HG02884 (cell line): ENCODE measurements around the gene ENTPD1.
"Not testable (repeated sequence)": the region's sequence is repeated elsewhere in the genome, so short reads cannot be mapped to it uniquely, and the experiment has no call there.

Source experiments
- ATAC-seq: cut with Tn5 transposase; IDR thresholded peaks from one replicate; pipeline ENCODE4 v1.9.1; 2021; ENCODE audit warnings: mild to moderate bottlenecking, moderate library complexity; ENCODE audit not compliant: unreplicated experiment

Gene ENTPD1, protein sequence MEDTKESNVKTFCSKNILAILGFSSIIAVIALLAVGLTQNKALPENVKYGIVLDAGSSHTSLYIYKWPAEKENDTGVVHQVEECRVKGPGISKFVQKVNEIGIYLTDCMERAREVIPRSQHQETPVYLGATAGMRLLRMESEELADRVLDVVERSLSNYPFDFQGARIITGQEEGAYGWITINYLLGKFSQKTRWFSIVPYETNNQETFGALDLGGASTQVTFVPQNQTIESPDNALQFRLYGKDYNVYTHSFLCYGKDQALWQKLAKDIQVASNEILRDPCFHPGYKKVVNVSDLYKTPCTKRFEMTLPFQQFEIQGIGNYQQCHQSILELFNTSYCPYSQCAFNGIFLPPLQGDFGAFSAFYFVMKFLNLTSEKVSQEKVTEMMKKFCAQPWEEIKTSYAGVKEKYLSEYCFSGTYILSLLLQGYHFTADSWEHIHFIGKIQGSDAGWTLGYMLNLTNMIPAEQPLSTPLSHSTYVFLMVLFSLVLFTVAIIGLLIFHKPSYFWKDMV

GRCh38 chr10:95756041-95756761, at the start of gene ENTPD1:
TSS of gene ENTPD1 (plus strand) at chr10:95756163. CDS start at chr10:95756240, 77 bp downstream.
- ATAC-seq = no peak

DNA sequence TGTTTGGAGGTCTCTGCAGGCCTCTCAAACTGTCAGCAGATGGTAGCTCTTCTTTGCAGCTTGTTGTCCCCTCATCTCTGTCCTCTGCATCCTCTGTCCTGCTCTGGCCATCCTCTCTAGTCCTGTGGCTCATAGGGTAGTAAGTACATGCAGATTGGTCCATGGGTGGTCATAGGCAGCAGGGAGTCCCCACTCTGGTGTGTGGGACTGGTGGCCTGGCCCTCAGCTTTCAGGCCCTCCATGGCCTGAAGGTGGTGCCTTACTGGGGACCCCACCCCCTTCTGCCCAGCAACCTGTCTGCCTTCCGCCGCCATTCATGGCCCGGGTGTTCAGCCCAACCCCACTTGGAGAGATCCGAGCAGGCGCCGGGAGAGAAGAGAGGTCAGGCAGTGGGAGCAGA, 49.4 kb upstream of the ENTPD1 start:
- ATAC-seq = no peak

GRCh38 chr10:95706990-95707389, 49.0 kb upstream of the ENTPD1 start:
- ATAC-seq = no peak

GRCh38 chr10:95711492-95711891, 44.5 kb upstream of the ENTPD1 start:
- no peak for ATAC-seq

DNA sequence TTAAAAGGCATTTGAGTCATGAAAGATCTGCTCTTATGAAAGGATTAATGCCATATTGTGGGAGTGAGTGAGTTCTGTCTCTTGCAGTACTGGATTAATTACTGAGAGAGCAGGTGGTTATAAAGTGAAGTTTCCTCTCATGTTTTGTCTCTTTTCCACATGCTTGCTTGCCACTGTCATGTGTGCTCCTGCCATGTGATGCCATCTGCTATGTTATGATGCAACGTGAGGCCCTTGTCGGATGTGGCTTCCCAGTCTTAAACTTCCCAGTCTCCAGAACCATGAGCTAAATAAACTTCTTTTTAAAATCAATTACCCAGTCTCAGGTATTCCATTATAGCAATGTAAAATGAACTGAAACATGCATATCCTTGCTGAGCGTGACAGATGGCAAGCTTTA, 39.5 kb upstream of the ENTPD1 start:
- ATAC-seq = no peak

DNA sequence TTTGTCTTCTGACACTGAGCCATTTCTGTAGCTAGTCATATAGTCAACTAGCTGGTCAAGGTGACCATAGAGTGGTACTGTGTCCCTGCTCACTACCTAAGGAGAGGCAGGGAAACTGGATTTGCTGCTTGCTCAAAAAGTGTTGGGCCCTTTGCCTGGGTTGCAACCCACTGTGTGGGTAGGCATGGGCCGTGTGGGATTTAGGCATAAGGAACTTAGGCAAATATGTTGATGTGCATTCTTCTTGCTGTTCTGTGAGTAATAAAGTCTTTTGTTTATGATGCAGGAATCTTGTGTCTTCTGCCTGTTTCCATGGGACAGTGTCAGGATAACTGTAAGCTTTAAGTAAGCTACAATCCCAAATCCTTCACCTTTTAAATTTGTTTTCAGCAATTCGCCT, 39.1 kb upstream of the ENTPD1 start:
- ATAC-seq = no peak

- not testable (repeated sequence) for ATAC-seq
Measured at GRCh38 chr10:95720745-95721144, 35.2 kb upstream of the ENTPD1 start.

DNA sequence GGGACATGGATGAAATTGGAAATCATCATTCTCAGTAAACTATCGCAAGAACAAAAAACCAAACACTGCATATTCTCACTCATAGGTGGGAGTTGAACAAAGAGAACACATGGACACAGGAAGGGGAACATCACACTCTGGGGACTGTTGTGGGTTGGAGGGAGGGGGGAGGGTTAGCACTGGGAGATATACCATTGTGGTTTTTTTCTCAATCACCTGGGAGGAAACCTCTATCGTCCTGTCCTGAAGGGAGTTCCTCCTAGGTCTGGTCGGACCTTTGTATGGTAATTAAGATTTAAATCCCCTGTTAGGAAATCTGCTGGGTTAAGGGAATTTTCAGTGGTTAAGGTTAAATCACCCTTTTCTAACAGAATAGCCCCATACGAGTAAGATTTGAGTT, 33.5 kb upstream of the ENTPD1 start:
- not testable (repeated sequence) for ATAC-seq

DNA sequence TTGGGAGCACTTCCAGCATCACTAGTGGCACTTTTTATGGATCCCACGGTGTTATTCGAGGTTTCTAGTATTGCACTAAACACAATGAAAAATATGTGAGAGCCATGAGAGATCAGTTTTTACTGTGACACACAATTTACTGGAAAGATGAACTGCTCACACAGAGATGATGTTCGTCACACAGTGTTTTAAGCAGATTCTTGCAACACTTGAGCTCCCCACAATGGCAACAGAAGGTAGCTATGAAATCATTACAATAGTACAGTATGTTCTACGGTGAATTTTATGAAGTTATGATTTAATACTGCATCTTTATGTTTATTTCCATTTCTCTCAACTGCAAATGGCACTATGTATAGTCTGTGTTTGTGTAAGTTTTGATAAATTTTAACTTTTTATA, 27.4 kb upstream of the ENTPD1 start:
- ATAC-seq = no peak

GRCh38 chr10:95729323-95730055, 26.5 kb upstream of the ENTPD1 start:
- no peak for ATAC-seq

GRCh38 chr10:95730233-95730632, 25.7 kb upstream of the ENTPD1 start:
- no peak for ATAC-seq

GRCh38 chr10:95732907-95733306, 23.1 kb upstream of the ENTPD1 start:
- not testable (repeated sequence) for ATAC-seq

GRCh38 chr10:95739056-95739455, 16.9 kb upstream of the ENTPD1 start:
- no peak for ATAC-seq

- peak; percentile 66 for ATAC-seq
Measured at GRCh38 chr10:95741807-95742467, 14.0 kb upstream of the ENTPD1 start.

- no peak for ATAC-seq
Measured at GRCh38 chr10:95742485-95742884, 13.5 kb upstream of the ENTPD1 start.

- ATAC-seq = no peak
Measured at GRCh38 chr10:95742962-95743535, 12.9 kb upstream of the ENTPD1 start.

- ATAC-seq = no peak
Measured at GRCh38 chr10:95745501-95745900, 10.5 kb upstream of the ENTPD1 start.

GRCh38 chr10:95748349-95748748, 7.6 kb upstream of the ENTPD1 start:
- ATAC-seq = no peak

DNA sequence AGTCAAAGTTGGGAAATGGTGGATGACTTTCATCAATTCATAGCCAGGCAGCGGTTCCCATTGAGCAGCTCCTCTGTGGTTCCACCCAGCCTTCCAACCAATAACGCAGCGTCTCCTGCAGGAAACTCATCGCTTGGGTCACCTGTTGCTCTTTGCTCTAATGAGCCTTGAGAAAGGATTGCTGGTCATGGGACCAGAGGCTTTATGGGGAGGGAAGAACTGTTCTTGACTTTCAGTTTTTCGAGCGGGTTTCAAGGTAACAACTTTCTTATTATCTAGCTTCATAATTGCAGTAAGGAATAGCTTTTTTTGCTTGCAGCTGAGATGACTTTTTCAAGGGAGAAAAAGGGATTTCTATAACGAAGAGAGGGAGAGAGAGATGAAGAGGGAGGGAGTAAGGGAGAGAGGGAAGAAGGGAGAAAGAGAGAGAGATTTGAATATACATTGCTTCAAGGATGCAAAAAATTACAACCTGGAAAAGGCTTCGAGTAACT, 405 bp upstream of the ENTPD1 start:
- ATAC-seq = peak; percentile 51
